HepG2 (cell line): ENCODE data around the gene LCAT. TPM values are rescaled to one million over a fixed set of nuclear protein-coding genes. Genes with fewer than 3 reads are reported as not detected.

ENCODE experiments used
- ARID2 ChIP-seq: sonication (generic); formaldehyde crosslinking; IDR thresholded peaks from 2 replicates; pipeline ENCODE4 v1.8.1; 2022; ENCODE audit warnings: mild to moderate bottlenecking, missing genetic modification reagents, borderline replicate concordance
- DMAP1 ChIP-seq: IDR thresholded peaks from 2 replicates; pipeline ENCODE4 v1.6.1; 2016
- DNMT3B ChIP-seq: conservative IDR thresholded peaks from 2 replicates; pipeline ENCODE4 v1.6.1; 2016; ENCODE audit warnings: missing biosample characterization, control low read depth
- HES4 ChIP-seq: sonication (generic); formaldehyde crosslinking; IDR thresholded peaks from 2 replicates; pipeline ENCODE4 v1.9.0; 2021; ENCODE audit warnings: mild to moderate bottlenecking, missing genetic modification reagents, borderline replicate concordance
- HOXA5 ChIP-seq: sonication (generic); formaldehyde crosslinking; IDR thresholded peaks from 2 replicates; pipeline ENCODE4 v1.4.0; 2020; ENCODE audit warnings: missing genetic modification reagents
- KDM1A ChIP-seq: IDR thresholded peaks from 2 replicates; pipeline ENCODE4 v1.6.1; 2016; ENCODE audit warnings: missing compliant biosample characterization
- KLF11 ChIP-seq: IDR thresholded peaks from 2 replicates; pipeline ENCODE4 v1.6.1; 2016; ENCODE audit warnings: missing compliant biosample characterization
- KLF9 ChIP-seq: IDR thresholded peaks from 2 replicates; pipeline ENCODE4 v1.6.1; 2016; ENCODE audit warnings: low read depth
- MXD4 ChIP-seq: IDR thresholded peaks from 2 replicates; pipeline ENCODE4 v1.6.1; 2016; ENCODE audit warnings: mild to moderate bottlenecking, missing biosample characterization, missing genetic modification reagents
- MZF1 ChIP-seq: sonication (generic); formaldehyde crosslinking; IDR thresholded peaks from 2 replicates; pipeline ENCODE4 v1.8.1; 2023; ENCODE audit warnings: mild to moderate bottlenecking, missing genetic modification reagents, borderline replicate concordance
- NBN ChIP-seq: fragments of 450-650 bp; conservative IDR thresholded peaks from 2 replicates; pipeline ENCODE4 v1.6.1; 2017
- PHF8 ChIP-seq: sonication (generic); formaldehyde crosslinking; IDR thresholded peaks from 2 replicates; pipeline ENCODE4 v1.5.0; 2020; ENCODE audit warnings: missing genetic modification reagents
- POLR2AphosphoS5 ChIP-seq: IDR thresholded peaks from 2 replicates; pipeline ENCODE4 v1.6.1; 2012; ENCODE audit warnings: low read depth, low read length
- RBM22 ChIP-seq: fragments of 200-400 bp; formaldehyde crosslinking; optimal IDR thresholded peaks from 2 replicates; pipeline ENCODE3; 2017; ENCODE audit warnings: mild to moderate bottlenecking, low read length, moderate library complexity
- SIX1 ChIP-seq: sonication (generic); formaldehyde crosslinking; IDR thresholded peaks from 2 replicates; pipeline ENCODE4 v1.4.0; 2020; ENCODE audit warnings: missing genetic modification reagents, borderline replicate concordance
- ZBTB8A ChIP-seq: sonication (generic); formaldehyde crosslinking; IDR thresholded peaks from 2 replicates; pipeline ENCODE4 v1.4.0; 2020; ENCODE audit warnings: mild to moderate bottlenecking, low read depth, missing genetic modification reagents, borderline replicate concordance
- ZNF121 ChIP-seq: sonication (generic); formaldehyde crosslinking; IDR thresholded peaks from 2 replicates; pipeline ENCODE4 v1.5.0; 2020; ENCODE audit warnings: mild to moderate bottlenecking, missing genetic modification reagents
- ZNF44 ChIP-seq: sonication (generic); formaldehyde crosslinking; IDR thresholded peaks from 2 replicates; pipeline ENCODE4 v1.5.1; 2020; ENCODE audit warnings: mild to moderate bottlenecking, missing genetic modification reagents
- ZNF572 ChIP-seq: sonication (generic); formaldehyde crosslinking; IDR thresholded peaks from 2 replicates; pipeline ENCODE4 v1.5.1; 2020; ENCODE audit warnings: mild to moderate bottlenecking, missing genetic modification reagents
- ZNF75D ChIP-seq: sonication (generic); formaldehyde crosslinking; IDR thresholded peaks from 2 replicates; pipeline ENCODE4 v1.8.1; 2023; ENCODE audit warnings: missing genetic modification reagents, mild to moderate bottlenecking, borderline replicate concordance
- ZNF879 ChIP-seq: sonication (generic); formaldehyde crosslinking; IDR thresholded peaks from 2 replicates; pipeline ENCODE4 v1.8.1; 2023; ENCODE audit warnings: missing genetic modification reagents
- polyA plus RNA-seq, 8 experiments: library from polyadenylated mRNA; depleted of rRNA in 3 of 8; stranded (reverse) in 7 of 8; unstranded in 1 of 8; fragments of >200 nt; fragmentation: Illumina TruSeq in 4 of 8; extraction: Trizol in 4 of 8; gene quantifications; 2 replicates each; pipeline versions ENCODE4 v1.2.1 to v1.2.3, GENCODE V29; 2011 to 2016; ENCODE audit warnings: low read depth in 4 of 8, missing spikeins in 1 of 8, mixed read lengths in 1 of 8; ENCODE audit not compliant: insufficient read depth in 1 of 8
- total RNA-seq, 5 experiments: library from RNA; depleted of rRNA; stranded (reverse); fragments of >200 nt; fragmentation: Illumina TruSeq; extraction: Trizol; gene quantifications; 2 replicates each; pipeline ENCODE4 v1.2.3, GENCODE V29; 2016; ENCODE audit warnings: low read depth in 1 of 5
- TF ChIP-seq, protein P1 (sequence below): IDR thresholded peaks from 2 replicates; pipeline ENCODE4 v1.6.1; 2016; ENCODE audit warnings: low read depth, borderline replicate concordance
- TF ChIP-seq, protein P2 (sequence below): sonication (generic); formaldehyde crosslinking; IDR thresholded peaks from 2 replicates; pipeline ENCODE4 v1.8.1; 2023; ENCODE audit warnings: mild to moderate bottlenecking, missing genetic modification reagents
- TF ChIP-seq, protein P3 (sequence below), 2 experiments: sonication (generic) in 1 of 2; formaldehyde crosslinking in 1 of 2; IDR thresholded peaks; 2 replicates each; pipeline versions ENCODE4 v1.6.1 to v1.9.0; 2014 to 2022; ENCODE audit warnings: antibody characterized with exemption in 1 of 2, borderline replicate concordance in 1 of 2, inconsistent platforms in 1 of 2, low read depth in 1 of 2, missing genetic modification reagents in 1 of 2

LCAT gene
- total and polyA plus RNA-seq, 2 of the 13 experiments (the other 11 are each of a cell fraction or from before 2014, with no cell fraction given): 36.1 to 38.9 TPM

DNA sequence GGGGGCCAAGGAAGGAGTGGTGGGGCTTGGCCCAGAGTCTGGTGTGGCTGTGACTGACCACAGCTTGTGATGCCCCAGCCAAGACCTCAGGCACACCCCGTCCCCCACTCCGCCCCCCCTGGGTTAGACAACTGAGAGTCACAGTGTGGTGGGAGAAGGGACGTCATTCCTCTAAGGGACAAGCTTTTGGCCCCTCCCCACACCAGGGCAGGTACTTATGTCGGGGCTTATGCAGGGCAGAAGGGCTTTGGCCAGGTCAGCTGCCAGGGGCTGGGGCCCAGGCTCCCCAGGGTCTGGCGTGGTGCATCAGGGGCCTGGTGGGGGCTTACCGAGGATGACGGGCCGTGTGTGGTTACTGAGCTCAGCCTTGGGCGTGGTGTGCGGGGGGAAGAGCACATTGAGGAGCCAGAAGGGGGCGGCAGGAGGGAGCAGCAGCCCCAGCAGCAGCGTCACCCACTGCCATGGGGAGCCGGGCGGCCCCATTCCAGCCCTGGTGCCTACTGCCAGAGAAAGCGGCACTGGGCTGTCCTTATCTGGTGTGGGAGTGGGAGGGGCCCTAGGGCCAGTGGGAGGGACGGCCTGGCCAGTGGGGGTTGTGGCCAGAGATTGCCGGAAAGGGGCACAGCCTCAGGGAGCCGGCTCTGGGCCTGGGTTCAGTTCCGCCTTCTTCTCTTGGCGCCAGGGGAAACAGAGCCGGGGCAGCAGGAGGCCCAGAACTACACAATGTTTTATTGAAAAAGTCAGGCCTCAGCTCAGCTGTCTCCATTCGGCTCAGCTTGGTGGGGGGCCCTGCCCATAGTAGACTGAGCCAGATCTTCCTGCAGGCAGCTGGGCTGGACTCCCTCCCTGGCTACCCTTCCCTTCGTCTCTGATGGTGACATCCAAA, at the start of gene LCAT (continued):
- TF ChIP-seq, protein P1, sequence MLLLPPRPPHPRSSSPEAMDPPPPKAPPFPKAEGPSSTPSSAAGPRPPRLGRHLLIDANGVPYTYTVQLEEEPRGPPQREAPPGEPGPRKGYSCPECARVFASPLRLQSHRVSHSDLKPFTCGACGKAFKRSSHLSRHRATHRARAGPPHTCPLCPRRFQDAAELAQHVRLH (CRISPR knock-in tag): peak; percentile 41; the same call in 1 of the 2 replicates
- TF ChIP-seq, protein P2, sequence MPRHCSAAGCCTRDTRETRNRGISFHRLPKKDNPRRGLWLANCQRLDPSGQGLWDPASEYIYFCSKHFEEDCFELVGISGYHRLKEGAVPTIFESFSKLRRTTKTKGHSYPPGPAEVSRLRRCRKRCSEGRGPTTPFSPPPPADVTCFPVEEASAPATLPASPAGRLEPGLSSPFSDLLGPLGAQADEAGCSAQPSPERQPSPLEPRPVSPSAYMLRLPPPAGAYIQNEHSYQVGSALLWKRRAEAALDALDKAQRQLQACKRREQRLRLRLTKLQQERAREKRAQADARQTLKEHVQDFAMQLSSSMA (CRISPR knock-in tag): peak; percentile 64; the same call in 1 of the 2 replicates
- no peak for TF ChIP-seq ZBTB8A (CRISPR knock-in tag)
- TF ChIP-seq HOXA5 (CRISPR knock-in tag): no peak; the same call in 1 of the 2 replicates
- TF ChIP-seq KDM1A: no peak; the same call in 1 of the 2 replicates
- peak; percentile 98 for TF ChIP-seq ZNF121 (CRISPR knock-in tag)
- peak; percentile 92 for TF ChIP-seq POLR2AphosphoS5
- 0 out of 2 replicates have a peak, but pooled peaks have one; percentile 71 for TF ChIP-seq ZNF879 (CRISPR knock-in tag)
- peak; percentile 91; the same call in 1 of the 2 replicates for TF ChIP-seq ZNF44 (CRISPR knock-in tag)
- TF ChIP-seq MXD4 (CRISPR knock-in tag): peak; percentile 46; the same call in 1 of the 2 replicates
- TF ChIP-seq DMAP1 (CRISPR knock-in tag): no peak; the same call in 1 of the 2 replicates
- no peak for TF ChIP-seq SIX1 (CRISPR knock-in tag)
- TF ChIP-seq MZF1 (CRISPR knock-in tag): 0 out of 2 replicates have a peak, but pooled peaks have one; percentile 61
- TF ChIP-seq DNMT3B (CRISPR knock-in tag): no peak; the same call in 1 of the 2 replicates
- TF ChIP-seq, protein P3, sequence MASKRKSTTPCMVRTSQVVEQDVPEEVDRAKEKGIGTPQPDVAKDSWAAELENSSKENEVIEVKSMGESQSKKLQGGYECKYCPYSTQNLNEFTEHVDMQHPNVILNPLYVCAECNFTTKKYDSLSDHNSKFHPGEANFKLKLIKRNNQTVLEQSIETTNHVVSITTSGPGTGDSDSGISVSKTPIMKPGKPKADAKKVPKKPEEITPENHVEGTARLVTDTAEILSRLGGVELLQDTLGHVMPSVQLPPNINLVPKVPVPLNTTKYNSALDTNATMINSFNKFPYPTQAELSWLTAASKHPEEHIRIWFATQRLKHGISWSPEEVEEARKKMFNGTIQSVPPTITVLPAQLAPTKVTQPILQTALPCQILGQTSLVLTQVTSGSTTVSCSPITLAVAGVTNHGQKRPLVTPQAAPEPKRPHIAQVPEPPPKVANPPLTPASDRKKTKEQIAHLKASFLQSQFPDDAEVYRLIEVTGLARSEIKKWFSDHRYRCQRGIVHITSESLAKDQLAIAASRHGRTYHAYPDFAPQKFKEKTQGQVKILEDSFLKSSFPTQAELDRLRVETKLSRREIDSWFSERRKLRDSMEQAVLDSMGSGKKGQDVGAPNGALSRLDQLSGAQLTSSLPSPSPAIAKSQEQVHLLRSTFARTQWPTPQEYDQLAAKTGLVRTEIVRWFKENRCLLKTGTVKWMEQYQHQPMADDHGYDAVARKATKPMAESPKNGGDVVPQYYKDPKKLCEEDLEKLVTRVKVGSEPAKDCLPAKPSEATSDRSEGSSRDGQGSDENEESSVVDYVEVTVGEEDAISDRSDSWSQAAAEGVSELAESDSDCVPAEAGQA (IDR thresholded peaks at IDR 0.05; ENCODE audit: low read depth): no peak; the same call in 1 of the 2 replicates
- TF ChIP-seq, protein P3 (CRISPR knock-in tag; IDR thresholded peaks at IDR 0.05; ENCODE audit: borderline replicate concordance): no peak
- no peak for TF ChIP-seq KLF11 (CRISPR knock-in tag)
- no peak for TF ChIP-seq NBN
- TF ChIP-seq ARID2: 0 out of 2 replicates have a peak, but pooled peaks have one; percentile 65
- TF ChIP-seq PHF8: peak; percentile 45
- TF ChIP-seq ZNF572 (CRISPR knock-in tag): peak; percentile 96
- no peak for TF ChIP-seq ZNF75D (CRISPR knock-in tag)
- no peak; the same call in 1 of the 2 replicates for TF ChIP-seq KLF9 (CRISPR knock-in tag)
- TF ChIP-seq RBM22: peak; percentile 81
- peak; percentile 48; the same call in 1 of the 2 replicates for TF ChIP-seq HES4 (CRISPR knock-in tag)
